Astrocyte (in vitro differentiated cells and primary cell): ENCODE measurements around the gene DNAJC12.
"Not testable (repeated sequence)": the region's sequence is repeated elsewhere in the genome, so short reads cannot be mapped to it uniquely, and the experiment has no call there.

Experiments
- CTCF ChIP-seq: IDR thresholded peaks from 2 replicates; pipeline ENCODE4 v1.5.1; 2011; ENCODE audit warnings: low read depth, mild to moderate bottlenecking, inconsistent platforms, low read length, moderate library complexity; ENCODE audit not compliant: insufficient read depth
- EZH2 ChIP-seq: IDR thresholded peaks from 2 replicates; pipeline ENCODE4 v1.6.1; 2012; ENCODE audit warnings: mild to moderate bottlenecking, low read length, inconsistent platforms; ENCODE audit not compliant: insufficient read depth

DNA sequence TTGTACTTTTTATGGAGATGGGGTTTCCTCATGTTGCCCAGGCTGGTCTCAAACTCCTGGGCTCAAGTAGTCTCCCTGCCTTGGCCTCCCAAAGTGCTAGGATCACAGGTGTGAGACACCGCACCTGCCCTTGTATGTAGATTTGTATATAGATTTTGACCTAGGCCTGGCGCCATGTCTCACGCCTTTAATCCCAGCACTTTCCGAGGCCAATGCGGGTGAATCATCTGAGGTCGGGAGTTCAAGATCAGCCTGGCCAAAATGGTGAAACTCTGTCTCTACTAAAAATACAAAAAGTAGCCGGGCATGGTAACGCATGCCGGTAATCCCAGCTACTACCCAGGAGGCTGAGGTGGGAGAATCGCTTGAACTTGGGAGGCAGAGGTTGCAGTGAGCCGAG lies 39.4 kb upstream of the DNAJC12 start:
- not testable (repeated sequence) for TF ChIP-seq CTCF, EZH2
